OCI-LY1 (cell line): ENCODE measurements around the gene VSIR.

ENCODE experiments used
- H2AFZ ChIP-seq: fragments of 200-600 bp; sonication (generic), shearing (Covaris generic); 2 replicates; pipeline ENCODE4 v1.6.0; 2014; ENCODE audit warnings: antibody characterized with exemption, mild to moderate bottlenecking, low read length
- H3F3A ChIP-seq: fragments of 200-600 bp; sonication (generic), shearing (Covaris generic); 2 replicates; pipeline ENCODE4 v1.6.0; 2014; ENCODE audit warnings: mild to moderate bottlenecking, antibody characterized with exemption, low read length, moderate library complexity; ENCODE audit not compliant: insufficient read depth
- H3K27ac ChIP-seq: fragments of 200-600 bp; sonication (generic); 2 replicates; pipeline ENCODE4 v1.5.1; 2014; ENCODE audit warnings: low read length, mixed run types, mild to moderate bottlenecking, low read depth; ENCODE audit not compliant: poor library complexity, severe bottlenecking
- H3K27me3 ChIP-seq: fragments of 200-600 bp; sonication (generic); 2 replicates; pipeline ENCODE4 v1.6.0; 2014; ENCODE audit warnings: antibody characterized with exemption, mild to moderate bottlenecking, low read length, moderate library complexity; ENCODE audit not compliant: insufficient read depth
- H3K36me3 ChIP-seq: fragments of 200-600 bp; sonication (generic); 2 replicates; pipeline ENCODE4 v1.6.1; 2014; ENCODE audit warnings: mild to moderate bottlenecking, antibody characterized with exemption, low read length, moderate library complexity, mixed read lengths; ENCODE audit not compliant: insufficient read depth
- H3K4me1 ChIP-seq: fragments of 200-600 bp; sonication (generic); 2 replicates; pipeline ENCODE4 v1.5.1; 2014; ENCODE audit warnings: mild to moderate bottlenecking, low read length, moderate library complexity; ENCODE audit not compliant: insufficient read depth, severe bottlenecking
- H3K4me2 ChIP-seq: fragments of 200-600 bp; sonication (generic), shearing (Covaris generic); 2 replicates; pipeline ENCODE4 v1.6.1; 2014; ENCODE audit warnings: low read length
- H3K4me3 ChIP-seq: fragments of 200-600 bp; sonication (generic); 2 replicates; pipeline ENCODE4 v1.5.1; 2014; ENCODE audit warnings: low read length, low read depth, mild to moderate bottlenecking, mixed read lengths; ENCODE audit not compliant: poor library complexity, severe bottlenecking
- H3K79me2 ChIP-seq: fragments of 200-600 bp; shearing (Covaris generic); 2 replicates; pipeline ENCODE4 v1.6.1; 2016; ENCODE audit warnings: mixed run types, low read length, mixed read lengths; ENCODE audit not compliant: insufficient read depth
- H3K9ac ChIP-seq: fragments of 200-600 bp; sonication (generic), shearing (Covaris generic); 2 replicates; pipeline ENCODE4 v1.6.1; 2014; ENCODE audit warnings: mild to moderate bottlenecking, low read length, mixed read lengths
- H3K9me2 ChIP-seq: fragments of 200-600 bp; sonication (generic), shearing (Covaris generic); 2 replicates; pipeline ENCODE4 v1.6.1; 2014; ENCODE audit warnings: low read depth, mild to moderate bottlenecking, low read length, mixed read lengths
- H3K9me3 ChIP-seq: fragments of 200-600 bp; shearing (Covaris generic); 2 replicates; pipeline ENCODE4 v1.6.1; 2014; ENCODE audit warnings: low read length, mixed read lengths
- H4K20me1 ChIP-seq: fragments of 200-600 bp; sonication (generic), shearing (Covaris generic); 2 replicates; pipeline ENCODE4 v1.6.0; 2016; ENCODE audit warnings: mild to moderate bottlenecking, low read length; ENCODE audit not compliant: insufficient read depth
- CTCF ChIP-seq: fragments of 200-600 bp; sonication (generic), shearing (Covaris generic); IDR thresholded peaks from 2 replicates; pipeline ENCODE4 v1.5.1; 2017; ENCODE audit warnings: mild to moderate bottlenecking, antibody characterized with exemption, low read length, moderate library complexity, mixed read lengths
- EZH2 ChIP-seq: fragments of 200-600 bp; sonication (generic), shearing (Covaris generic); IDR thresholded peaks from 2 replicates; pipeline ENCODE4 v1.8.0; 2017; ENCODE audit warnings: borderline replicate concordance, mixed run types, mild to moderate bottlenecking, antibody characterized with exemption, low read length, moderate library complexity, mixed read lengths

The VSIR gene

GRCh38 chr10:71729161-71729636 lies 44.1 kb downstream of the VSIR start:
- H3K9me3 ChIP-seq: no peaks in the 10 kb centered on the region
- H3F3A ChIP-seq: no peaks in the 10 kb centered on the region
- peak overlapping the region; percentile 55; the same call in 1 of the 2 replicates for H3K4me2 ChIP-seq
- H3K4me1 ChIP-seq: peaks cover 43% of the 10 kb centered on the region
- 0 out of 2 replicates have a peak, but pooled peaks cover 4% of the 10 kb centered on the region for H3K27me3 ChIP-seq
- peak overlapping the region; percentile 43; the same call in 1 of the 2 replicates for H3K9ac ChIP-seq
- no peaks in the 10 kb centered on the region for H4K20me1 ChIP-seq
- peak overlapping the region; percentile 97 for H3K27ac ChIP-seq
- no peak overlapping the region for H3K4me3 ChIP-seq
- no peaks in the 10 kb centered on the region for H3K36me3 ChIP-seq
- TF ChIP-seq CTCF: no peak
- TF ChIP-seq EZH2: no peak
- H3K9me2 ChIP-seq: no peaks in the 10 kb centered on the region
- H2AFZ ChIP-seq: no peak overlapping the region
- H3K79me2 ChIP-seq: no peaks in the 10 kb centered on the region

- H4K20me1 ChIP-seq: no peaks in the 10 kb centered on the region
- H3K36me3 ChIP-seq: no peaks in the 10 kb centered on the region
- no peak for TF ChIP-seq EZH2
- no peak for TF ChIP-seq CTCF
- peak overlapping the region; percentile 57 for H3K9ac ChIP-seq
- no peaks in the 10 kb centered on the region for H3F3A ChIP-seq
- H2AFZ ChIP-seq: no peak overlapping the region
- H3K79me2 ChIP-seq: no peaks in the 10 kb centered on the region
- H3K4me1 ChIP-seq: peaks cover 43% of the 10 kb centered on the region
- H3K4me3 ChIP-seq: peak overlapping the region; percentile 17
- peak overlapping the region; percentile 55 for H3K4me2 ChIP-seq
- H3K9me3 ChIP-seq: no peaks in the 10 kb centered on the region
- 0 out of 2 replicates have a peak, but pooled peaks cover 3% of the 10 kb centered on the region for H3K27me3 ChIP-seq
- H3K27ac ChIP-seq: peak overlapping the region; percentile 97
- no peaks in the 10 kb centered on the region for H3K9me2 ChIP-seq
These were observed 45.3 kb downstream of the VSIR start for GRCh38 chr10:71727738-71728737.

- Histone ChIP-seq H3K4me1 (peaks cover 43% of the 10 kb centered on the region), H3K9me2 (no peaks in the 10 kb centered on the region), H3F3A (no peaks in the 10 kb centered on the region), H3K36me3 (no peaks in the 10 kb centered on the region), H3K4me2 (peak overlapping the region; percentile 55), H2AFZ (no peak overlapping the region), H3K27ac (peak overlapping the region; percentile 97), H3K4me3 (peak overlapping the region; percentile 17), H4K20me1 (no peaks in the 10 kb centered on the region), H3K27me3 (no peaks in the 10 kb centered on the region), H3K9me3 (no peaks in the 10 kb centered on the region), H3K79me2 (no peaks in the 10 kb centered on the region), H3K9ac (peak overlapping the region; percentile 57)
- TF ChIP-seq EZH2: no peak
- no peak for TF ChIP-seq CTCF
These were observed 46.1 kb downstream of the VSIR start for GRCh38 chr10:71727105-71727737.
